B cell (primary cell): ENCODE data around the gene GATM.

Source experiments
- EZH2 ChIP-seq: IDR thresholded peaks from 2 replicates; pipeline ENCODE4 v1.6.1; 2012; ENCODE audit warnings: borderline replicate concordance, low read depth, mild to moderate bottlenecking, moderate library complexity, low read length; ENCODE audit not compliant: insufficient read depth, poor library complexity, severe bottlenecking
- TF ChIP-seq, protein P1 (sequence below): fragments of 200-600 bp; IDR thresholded peaks from one replicate; pipeline ENCODE4 v1.8.0; 2022; ENCODE audit warnings: antibody characterized with exemption, mild to moderate bottlenecking

DNA sequence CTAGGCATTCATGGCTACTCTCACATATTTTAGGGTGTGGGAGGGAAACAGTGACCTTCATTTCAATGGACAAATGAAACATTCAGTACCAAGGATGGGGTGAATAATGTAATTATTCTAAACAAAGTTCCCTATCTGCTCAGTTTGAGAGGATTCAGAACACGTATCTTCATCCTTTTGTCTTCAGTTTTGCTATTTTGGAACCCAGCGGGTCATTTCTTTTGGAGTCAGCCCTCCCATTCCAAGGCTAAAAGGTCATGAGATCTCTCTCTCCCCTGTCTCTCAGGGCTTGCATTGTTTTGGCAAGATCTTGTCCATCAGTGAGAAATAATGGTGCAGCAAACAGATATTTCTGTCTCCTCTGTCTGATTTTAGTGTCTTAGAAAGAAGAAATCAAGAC is 16.3 kb upstream of the GATM start:
- TF ChIP-seq, protein P1, sequence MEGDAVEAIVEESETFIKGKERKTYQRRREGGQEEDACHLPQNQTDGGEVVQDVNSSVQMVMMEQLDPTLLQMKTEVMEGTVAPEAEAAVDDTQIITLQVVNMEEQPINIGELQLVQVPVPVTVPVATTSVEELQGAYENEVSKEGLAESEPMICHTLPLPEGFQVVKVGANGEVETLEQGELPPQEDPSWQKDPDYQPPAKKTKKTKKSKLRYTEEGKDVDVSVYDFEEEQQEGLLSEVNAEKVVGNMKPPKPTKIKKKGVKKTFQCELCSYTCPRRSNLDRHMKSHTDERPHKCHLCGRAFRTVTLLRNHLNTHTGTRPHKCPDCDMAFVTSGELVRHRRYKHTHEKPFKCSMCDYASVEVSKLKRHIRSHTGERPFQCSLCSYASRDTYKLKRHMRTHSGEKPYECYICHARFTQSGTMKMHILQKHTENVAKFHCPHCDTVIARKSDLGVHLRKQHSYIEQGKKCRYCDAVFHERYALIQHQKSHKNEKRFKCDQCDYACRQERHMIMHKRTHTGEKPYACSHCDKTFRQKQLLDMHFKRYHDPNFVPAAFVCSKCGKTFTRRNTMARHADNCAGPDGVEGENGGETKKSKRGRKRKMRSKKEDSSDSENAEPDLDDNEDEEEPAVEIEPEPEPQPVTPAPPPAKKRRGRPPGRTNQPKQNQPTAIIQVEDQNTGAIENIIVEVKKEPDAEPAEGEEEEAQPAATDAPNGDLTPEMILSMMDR = no peak
- no peak for TF ChIP-seq EZH2
